AG20443 (cell line): Measurements from ENCODE around the gene FOXC2.
A peak's percentile ranks its signal among the peaks of the same experiment; 100 is the strongest.

Experiments used
- DNase-seq: peaks from one replicate; pipeline ENCODE4 v3.0.0; 2012; ENCODE audit warnings: low spot score, mixed read lengths

FOXC2 gene

DNA sequence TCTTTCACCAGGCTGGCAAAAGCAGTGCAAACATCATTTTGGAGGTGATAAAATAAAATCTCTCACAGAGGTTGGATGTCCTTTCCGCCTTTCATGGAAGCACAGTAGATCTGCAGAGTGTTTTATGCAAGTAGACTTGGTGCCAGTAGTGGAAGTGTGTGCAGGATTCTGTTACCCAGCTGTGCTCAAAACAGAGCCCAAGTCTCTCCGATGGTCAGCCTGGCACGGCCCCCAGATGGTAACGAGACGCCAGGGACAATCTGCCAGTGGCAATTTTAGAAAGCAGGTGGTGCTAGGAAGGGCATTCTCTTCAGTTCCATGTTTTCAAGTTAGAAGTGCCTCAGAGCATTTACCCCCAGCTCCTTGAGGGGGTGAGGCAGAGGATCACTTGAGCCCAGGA, 10.1 kb upstream of the FOXC2 start:
- DNase-seq = no peak

DNA sequence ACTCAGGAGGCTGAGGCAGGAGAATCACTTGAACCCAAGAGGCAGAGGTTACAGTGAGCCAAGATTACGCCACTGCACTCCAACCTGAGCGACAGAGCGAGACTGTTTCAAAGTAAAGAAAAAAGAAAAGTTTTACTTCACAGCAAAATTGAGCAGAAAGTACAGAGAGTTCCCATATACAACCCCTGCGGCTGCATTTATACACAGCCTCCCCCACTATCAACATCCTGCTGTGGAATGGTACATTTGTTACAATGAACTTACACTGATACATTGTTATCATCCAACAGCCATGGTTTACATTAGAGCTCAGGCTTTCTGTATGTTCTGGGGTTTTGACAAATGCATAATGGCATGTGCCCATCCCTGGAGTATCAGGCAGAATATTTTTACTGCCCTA, 9.0 kb upstream of the FOXC2 start:
- DNase-seq = no peak

- DNase-seq = no peak
Measured at GRCh38 chr16:86558355-86559193, 8.1 kb upstream of the FOXC2 start.

DNA sequence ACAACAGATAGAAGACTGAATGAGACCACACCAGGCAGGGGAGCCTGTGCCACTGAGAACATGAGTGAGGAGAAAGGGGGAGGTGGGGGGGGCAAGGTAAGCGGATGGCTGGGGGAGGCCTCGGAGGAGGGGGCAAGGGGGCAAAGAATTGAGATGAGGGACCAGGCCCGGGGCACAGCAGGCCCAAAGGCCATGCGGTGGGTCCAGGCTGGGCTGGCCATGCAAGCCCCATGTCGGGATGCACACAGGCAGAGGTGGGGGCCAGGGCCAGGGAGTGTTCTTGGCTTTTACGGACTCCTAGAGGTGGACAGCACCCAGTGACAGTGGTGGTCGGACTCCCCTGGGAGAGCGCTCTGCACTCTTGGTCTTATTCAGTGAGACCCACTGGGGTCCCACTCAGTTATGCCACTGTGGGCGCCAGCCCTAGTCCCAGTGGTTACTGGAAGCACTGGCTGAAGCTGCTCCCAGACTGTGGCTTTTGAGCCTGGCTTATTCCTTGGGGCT, 6.8 kb upstream of the FOXC2 start:
- no peak for DNase-seq

DNA sequence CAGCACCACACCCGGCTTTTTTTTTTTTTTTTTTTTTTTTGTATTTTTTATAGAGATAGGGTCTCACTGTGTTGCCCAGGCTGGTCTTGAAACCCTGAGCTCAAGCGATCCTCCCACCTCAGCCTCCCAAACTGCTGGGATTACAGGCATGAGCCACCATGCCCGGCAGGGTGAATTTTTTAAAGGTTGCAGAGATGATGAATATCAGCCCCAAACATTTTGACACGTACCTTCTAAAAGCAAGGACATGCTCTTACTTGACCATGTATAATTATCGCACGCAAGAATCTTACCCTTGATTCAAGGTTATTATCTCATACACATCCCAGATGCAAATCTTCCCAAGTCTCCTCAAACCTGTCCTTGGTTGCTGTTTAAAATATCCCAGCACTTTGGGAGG, 4.3 kb upstream of the FOXC2 start:
- no peak for DNase-seq

DNA sequence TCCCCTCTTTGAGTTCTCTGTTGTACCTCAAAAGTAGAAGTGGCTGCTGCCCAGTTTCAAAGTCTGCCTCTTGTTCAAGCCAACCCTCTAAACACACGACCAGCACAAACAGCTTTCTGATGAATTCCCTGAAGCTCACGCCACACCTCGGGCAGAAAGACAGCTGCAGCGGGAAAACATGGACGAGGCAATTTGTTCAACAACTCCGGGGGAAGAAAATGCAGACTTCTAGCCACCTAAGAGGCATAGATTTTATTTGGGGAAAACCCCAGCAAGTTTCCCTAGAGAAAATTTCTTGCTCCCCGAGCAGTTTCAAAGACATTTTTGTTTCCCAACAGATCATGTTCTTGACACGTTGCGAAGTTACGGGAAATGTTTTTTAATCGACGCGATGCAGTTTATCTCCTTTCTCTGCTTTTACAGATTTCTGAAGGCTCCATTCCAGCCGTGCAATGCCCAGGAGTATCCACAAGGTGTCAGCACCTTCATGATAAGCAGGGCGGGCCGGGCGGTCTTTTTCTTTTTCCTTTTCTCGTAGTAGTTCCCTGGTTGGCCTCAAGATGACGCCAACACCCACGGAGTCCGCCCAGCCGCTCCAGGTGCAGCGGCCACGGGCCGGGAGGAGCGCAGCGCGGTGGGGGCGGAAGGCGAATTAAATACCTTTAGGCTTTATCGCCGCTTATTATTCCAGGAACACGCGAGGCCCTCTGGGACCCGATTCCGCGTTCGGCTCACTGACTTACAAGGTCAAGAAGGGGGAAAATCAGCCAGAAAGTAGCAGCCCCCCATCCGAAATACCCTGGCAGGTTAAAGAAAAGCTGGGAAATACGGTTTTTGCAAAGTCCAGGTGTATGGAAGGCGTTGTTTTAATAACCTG, 2.9 kb upstream of the FOXC2 start:
- peak; percentile 82 for DNase-seq

DNA sequence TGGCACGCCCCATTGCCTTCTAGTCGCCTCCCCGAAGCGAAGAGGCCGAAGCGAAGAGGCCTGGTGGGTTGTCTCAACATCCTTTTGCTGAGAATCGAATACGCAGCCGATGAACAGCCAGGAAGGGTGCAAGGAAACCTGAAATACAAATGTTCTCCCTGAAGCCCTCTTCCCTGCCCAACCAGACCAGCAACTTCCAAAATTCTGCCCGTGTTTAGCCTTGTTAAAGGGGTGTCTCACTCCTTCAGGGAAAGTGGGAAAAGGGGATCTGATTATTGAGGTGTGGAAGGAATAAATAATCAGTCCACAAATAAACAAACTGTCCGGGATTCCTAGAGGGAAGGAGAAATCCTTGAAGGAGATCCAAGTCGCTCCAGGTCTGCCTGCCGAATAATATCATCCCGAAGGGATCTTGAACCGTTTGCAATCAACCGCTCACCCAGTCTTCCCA, 1.4 kb upstream of the FOXC2 start:
- DNase-seq = no peak

GRCh38 chr16:86565644-86566511, 751 bp upstream of the FOXC2 start:
- no peak for DNase-seq

DNA sequence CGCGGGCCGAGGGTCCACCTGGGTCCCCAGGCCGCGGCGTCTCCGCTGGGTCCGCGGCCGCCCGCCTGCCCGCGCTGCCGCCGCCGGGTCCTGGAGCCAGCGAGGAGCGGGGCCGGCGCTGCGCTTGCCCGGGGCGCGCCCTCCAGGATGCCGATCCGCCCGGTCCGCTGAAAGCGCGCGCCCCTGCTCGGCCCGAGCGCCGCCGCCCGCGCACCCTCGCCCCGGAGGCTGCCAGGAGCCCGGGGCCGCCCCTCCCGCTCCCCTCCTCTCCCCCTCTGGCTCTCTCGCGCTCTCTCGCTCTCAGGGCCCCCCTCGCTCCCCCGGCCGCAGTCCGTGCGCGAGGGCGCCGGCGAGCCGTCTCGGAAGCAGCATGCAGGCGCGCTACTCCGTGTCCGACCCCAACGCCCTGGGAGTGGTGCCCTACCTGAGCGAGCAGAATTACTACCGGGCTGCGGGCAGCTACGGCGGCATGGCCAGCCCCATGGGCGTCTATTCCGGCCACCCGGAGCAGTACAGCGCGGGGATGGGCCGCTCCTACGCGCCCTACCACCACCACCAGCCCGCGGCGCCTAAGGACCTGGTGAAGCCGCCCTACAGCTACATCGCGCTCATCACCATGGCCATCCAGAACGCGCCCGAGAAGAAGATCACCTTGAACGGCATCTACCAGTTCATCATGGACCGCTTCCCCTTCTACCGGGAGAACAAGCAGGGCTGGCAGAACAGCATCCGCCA, 504 bp downstream of the FOXC2 start:
- peak; percentile 75 for DNase-seq

GRCh38 chr16:86567701-86568581, 1.3 kb downstream of the FOXC2 start:
- DNase-seq = peak; percentile 77

- peak; percentile 17 for DNase-seq
Measured at GRCh38 chr16:86568677-86569623, 2.3 kb downstream of the FOXC2 start.

DNA sequence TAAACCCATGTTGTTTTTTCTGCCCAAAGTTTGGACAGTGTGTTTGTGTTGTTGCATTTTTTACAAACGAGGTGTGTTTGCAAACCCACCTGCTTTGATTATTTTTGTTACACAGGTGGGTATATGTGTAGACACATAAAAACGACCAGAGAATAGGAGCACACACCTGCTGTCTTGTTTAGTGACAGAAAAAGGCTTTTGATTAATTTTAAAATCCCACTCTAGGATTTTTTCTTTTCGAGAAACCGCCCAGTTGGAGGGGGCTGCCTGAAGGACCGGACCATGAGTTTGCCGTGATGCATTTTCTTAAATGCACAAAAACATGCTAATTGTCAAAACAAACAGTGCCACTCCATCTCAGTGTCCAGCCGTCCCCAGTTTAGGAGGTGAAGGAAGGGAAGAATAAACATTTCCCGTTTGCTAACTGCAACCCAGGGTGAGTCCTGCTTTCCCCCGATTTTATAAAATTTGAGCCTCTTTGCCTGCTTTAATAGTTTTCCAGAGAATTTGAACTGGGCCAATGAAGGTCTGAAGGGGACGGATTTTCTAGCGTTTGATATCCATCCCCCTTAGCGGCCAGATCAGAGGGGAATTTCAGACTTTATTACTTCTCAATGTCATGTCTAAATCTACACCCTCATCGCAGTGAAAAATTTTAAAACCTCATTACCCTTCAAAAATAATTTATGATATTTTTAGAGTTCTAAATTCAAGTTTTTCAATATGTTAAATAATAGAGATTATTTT, 3.2 kb downstream of the FOXC2 start:
- DNase-seq = no peak

GRCh38 chr16:86570558-86571529, 4.2 kb downstream of the FOXC2 start:
- DNase-seq = no peak

DNA sequence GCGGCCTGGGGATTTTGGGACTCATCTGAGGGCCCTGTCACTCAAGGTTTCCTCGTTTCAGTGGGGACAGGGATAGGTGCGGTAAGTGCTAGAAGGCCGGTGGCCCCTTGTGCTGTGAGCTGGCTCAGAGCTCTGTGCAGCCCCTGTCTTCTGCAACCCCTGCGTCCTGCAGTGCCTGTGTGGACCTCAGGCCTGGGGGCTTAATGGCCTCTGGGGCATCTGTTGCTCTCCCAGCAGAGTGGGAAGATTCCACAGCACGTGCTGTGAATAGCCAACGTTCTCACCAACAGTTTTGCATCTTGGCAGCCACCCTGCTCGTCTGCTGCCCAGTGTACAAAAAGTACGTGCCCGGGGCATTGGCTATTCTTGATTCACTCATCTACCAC, 4.9 kb downstream of the FOXC2 start:
- DNase-seq = no peak

- DNase-seq = no peak
Measured at GRCh38 chr16:86572041-86572521, 5.5 kb downstream of the FOXC2 start.

- no peak for DNase-seq
Measured at GRCh38 chr16:86572606-86573005, 6.0 kb downstream of the FOXC2 start.

DNA sequence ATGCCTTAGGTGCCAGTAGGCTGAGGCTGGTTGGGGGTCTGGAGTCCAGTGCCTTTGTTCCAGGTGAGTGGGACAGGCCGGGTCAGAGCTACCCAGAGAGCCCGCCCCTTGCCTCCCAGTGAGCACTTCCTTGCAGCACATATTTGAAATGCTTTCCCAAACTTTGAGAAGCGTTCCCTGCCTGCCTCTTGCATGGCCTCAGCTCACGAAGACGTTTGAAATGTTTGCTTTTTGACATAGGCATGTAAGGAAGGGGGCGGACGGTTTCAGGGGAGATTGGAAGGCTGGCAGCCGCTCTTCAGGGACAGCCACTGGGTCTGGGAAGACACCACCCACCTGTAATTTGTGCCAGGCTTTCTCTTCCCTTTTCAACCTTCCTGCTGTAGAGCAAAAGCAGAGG, 6.6 kb downstream of the FOXC2 start:
- peak; percentile 21 for DNase-seq
